ENCODE results near the gene IGSF8.

IGSF8 gene

GRCh38 chr1:160069460-160070231 lies 28.8 kb downstream of the IGSF8 start, which contains the start of gene KCNJ10:
TSS of gene KCNJ10 (minus strand) at chr1:160070160. CDS start at chr1:160042532, 27,628 bp downstream.
- Histone ChIP-seq H3K4me2 (ENCODE audit: low read length) (peak within 1 kb of the TSS; percentile 95), H3K27me3 (ENCODE audit: control insufficient read depth, insufficient read depth, low read length) (peaks cover 73% of the 10 kb centered on the region), H3K4me1 (ENCODE audit: control insufficient read depth, insufficient read depth, low read length) (no peaks in the 10 kb centered on the region), H3K36me3 (ENCODE audit: insufficient read depth, low read length) (no peaks in the 10 kb centered on the region), H3K4me3 (ENCODE audit: low read length) (peak within 1 kb of the TSS; percentile 77), H3K9me3 (replicated peaks; ENCODE audit: low read length) (no peaks in the 10 kb centered on the region), H3K9ac (ENCODE audit: low read depth, low read length) (peak within 1 kb of the TSS; percentile 4)

GRCh38 chr1:160068225-160068624 lies 30.2 kb downstream of the IGSF8 start:
- Histone ChIP-seq H3K9ac (ENCODE audit: low read depth, low read length) (no peak overlapping the region), H3K4me2 (ENCODE audit: low read length) (no peak overlapping the region), H3K27me3 (ENCODE audit: control insufficient read depth, insufficient read depth, low read length) (peaks cover 82% of the 10 kb centered on the region), H3K4me1 (ENCODE audit: control insufficient read depth, insufficient read depth, low read length) (no peaks in the 10 kb centered on the region), H3K36me3 (ENCODE audit: insufficient read depth, low read length) (no peaks in the 10 kb centered on the region), H3K9me3 (replicated peaks; ENCODE audit: low read length) (no peaks in the 10 kb centered on the region), H3K4me3 (ENCODE audit: low read length) (no peak overlapping the region)

- Histone ChIP-seq H3K4me1 (ENCODE audit: control insufficient read depth, insufficient read depth, low read length) (no peaks in the 10 kb centered on the region), H3K4me3 (ENCODE audit: low read length) (no peak overlapping the region), H3K9me3 (replicated peaks; ENCODE audit: low read length) (no peaks in the 10 kb centered on the region), H3K36me3 (ENCODE audit: insufficient read depth, low read length) (no peaks in the 10 kb centered on the region), H3K4me2 (ENCODE audit: low read length) (no peak overlapping the region), H3K9ac (ENCODE audit: low read depth, low read length) (no peak overlapping the region), H3K27me3 (ENCODE audit: control insufficient read depth, insufficient read depth, low read length) (peaks cover 90% of the 10 kb centered on the region)
Observed at GRCh38 chr1:160066829-160067745, 31.3 kb downstream of the IGSF8 start.

GRCh38 chr1:160064746-160065145 lies 33.7 kb downstream of the IGSF8 start:
- Histone ChIP-seq H3K4me2 (ENCODE audit: low read length) (no peak overlapping the region), H3K9ac (ENCODE audit: low read depth, low read length) (no peak overlapping the region), H3K4me1 (ENCODE audit: control insufficient read depth, insufficient read depth, low read length) (no peaks in the 10 kb centered on the region), H3K4me3 (ENCODE audit: low read length) (no peak overlapping the region), H3K9me3 (replicated peaks; ENCODE audit: low read length) (no peaks in the 10 kb centered on the region), H3K27me3 (ENCODE audit: control insufficient read depth, insufficient read depth, low read length) (peaks cover 87% of the 10 kb centered on the region), H3K36me3 (ENCODE audit: insufficient read depth, low read length) (no peaks in the 10 kb centered on the region)

GRCh38 chr1:160064164-160064563 lies 34.3 kb downstream of the IGSF8 start:
- Histone ChIP-seq H3K36me3 (ENCODE audit: insufficient read depth, low read length) (no peaks in the 10 kb centered on the region), H3K9ac (ENCODE audit: low read depth, low read length) (no peak overlapping the region), H3K4me3 (ENCODE audit: low read length) (no peak overlapping the region), H3K4me1 (ENCODE audit: control insufficient read depth, insufficient read depth, low read length) (no peaks in the 10 kb centered on the region), H3K27me3 (ENCODE audit: control insufficient read depth, insufficient read depth, low read length) (peaks cover 87% of the 10 kb centered on the region), H3K4me2 (ENCODE audit: low read length) (no peak overlapping the region), H3K9me3 (replicated peaks; ENCODE audit: low read length) (no peaks in the 10 kb centered on the region)

GRCh38 chr1:160063176-160063575 lies 35.2 kb downstream of the IGSF8 start:
- Histone ChIP-seq H3K36me3 (ENCODE audit: insufficient read depth, low read length) (no peaks in the 10 kb centered on the region), H3K4me3 (ENCODE audit: low read length) (no peak overlapping the region), H3K9ac (ENCODE audit: low read depth, low read length) (no peak overlapping the region), H3K27me3 (ENCODE audit: control insufficient read depth, insufficient read depth, low read length) (peaks cover 87% of the 10 kb centered on the region), H3K9me3 (replicated peaks; ENCODE audit: low read length) (no peaks in the 10 kb centered on the region), H3K4me2 (ENCODE audit: low read length) (no peak overlapping the region), H3K4me1 (ENCODE audit: control insufficient read depth, insufficient read depth, low read length) (no peaks in the 10 kb centered on the region)

GRCh38 chr1:160062230-160062532 lies 36.2 kb downstream of the IGSF8 start:
- no peaks in the 10 kb centered on the region for H3K4me1 ChIP-seq (ENCODE audit: control insufficient read depth, insufficient read depth, low read length)
- H3K36me3 ChIP-seq (ENCODE audit: insufficient read depth, low read length), result no peaks in the 10 kb centered on the region
- H3K27me3 ChIP-seq (ENCODE audit: control insufficient read depth, insufficient read depth, low read length), result peaks cover 89% of the 10 kb centered on the region
- no peaks in the 10 kb centered on the region for H3K9me3 ChIP-seq (replicated peaks; ENCODE audit: low read length)
- no peak overlapping the region for H3K4me3 ChIP-seq (ENCODE audit: low read length)
- H3K9ac ChIP-seq (ENCODE audit: low read depth, low read length), result no peak overlapping the region
- H3K4me2 ChIP-seq (ENCODE audit: low read length), result no peak overlapping the region

- Histone ChIP-seq H3K27me3 (ENCODE audit: control insufficient read depth, insufficient read depth, low read length) (peaks cover 89% of the 10 kb centered on the region), H3K9ac (ENCODE audit: low read depth, low read length) (no peak overlapping the region), H3K4me3 (ENCODE audit: low read length) (no peak overlapping the region), H3K4me1 (ENCODE audit: control insufficient read depth, insufficient read depth, low read length) (no peaks in the 10 kb centered on the region), H3K4me2 (ENCODE audit: low read length) (no peak overlapping the region), H3K36me3 (ENCODE audit: insufficient read depth, low read length) (no peaks in the 10 kb centered on the region), H3K9me3 (replicated peaks; ENCODE audit: low read length) (no peaks in the 10 kb centered on the region)
Observed at GRCh38 chr1:160061369-160062229, 36.8 kb downstream of the IGSF8 start.

GRCh38 chr1:160058087-160058486 lies 40.3 kb downstream of the IGSF8 start:
- no peaks in the 10 kb centered on the region for H3K9me3 ChIP-seq (replicated peaks; ENCODE audit: low read length)
- no peak overlapping the region for H3K4me2 ChIP-seq (ENCODE audit: low read length)
- H3K4me3 ChIP-seq (ENCODE audit: low read length), result no peak overlapping the region
- H3K9ac ChIP-seq (ENCODE audit: low read depth, low read length), result no peak overlapping the region
- H3K4me1 ChIP-seq (ENCODE audit: control insufficient read depth, insufficient read depth, low read length), result no peaks in the 10 kb centered on the region
- H3K27me3 ChIP-seq (ENCODE audit: control insufficient read depth, insufficient read depth, low read length), result peaks cover 91% of the 10 kb centered on the region
- no peaks in the 10 kb centered on the region for H3K36me3 ChIP-seq (ENCODE audit: insufficient read depth, low read length)

GRCh38 chr1:160056648-160057169 lies 41.7 kb downstream of the IGSF8 start:
- Histone ChIP-seq H3K9me3 (replicated peaks; ENCODE audit: low read length) (no peaks in the 10 kb centered on the region), H3K27me3 (ENCODE audit: control insufficient read depth, insufficient read depth, low read length) (peaks cover 96% of the 10 kb centered on the region), H3K9ac (ENCODE audit: low read depth, low read length) (no peak overlapping the region), H3K4me1 (ENCODE audit: control insufficient read depth, insufficient read depth, low read length) (no peaks in the 10 kb centered on the region), H3K36me3 (ENCODE audit: insufficient read depth, low read length) (no peaks in the 10 kb centered on the region), H3K4me2 (ENCODE audit: low read length) (no peak overlapping the region), H3K4me3 (ENCODE audit: low read length) (no peak overlapping the region)
